GM12878 (cell line): Measurements from ENCODE around the gene ZNF646. TPM values are rescaled to one million over a fixed set of nuclear protein-coding genes. Genes with fewer than 3 reads are reported as not detected.

Source experiments
- ATAC-seq: fragments of 200-7000 bp; cut with Tn5 transposase; 3 replicates; pipeline ENCODE4 v1.9.1; 2020; ENCODE audit warnings: mild to moderate bottlenecking, moderate library complexity
- BruUV-seq: library from RNA; stranded (reverse); fragments of 400-500 nt; replicated peaks from 2 replicates; lab custom pipeline; 2021; lab: Mats Ljungman, UMichigan
- CTCF ChIA-PET: fragments of 300-600 bp; sonication (Branson Sonifier 250); formaldehyde crosslinking; extraction: SDS; loops from one replicate; lab custom pipeline; 2021; ENCODE audit warnings: inconsistent platforms; lab: Yijun Ruan, JAX
- POLR2A ChIA-PET: fragments of 350-600 bp; formaldehyde crosslinking; extraction: SDS; loops from one replicate; lab custom pipeline; 2021; ENCODE audit warnings: inconsistent platforms; lab: Charles Lee
- RAD21 ChIA-PET: fragments of 300-600 bp; sonication (Branson Sonifier 250); formaldehyde crosslinking; loops from one replicate; lab custom pipeline; 2023; ENCODE audit warnings: antibody characterized with exemption; ENCODE audit not compliant: unreplicated experiment; lab: Charles Lee
- SMC1A ChIA-PET: fragments of 300-600 bp; sonication (Branson Sonifier 250); formaldehyde crosslinking; loops from one replicate; lab custom pipeline; 2023; ENCODE audit not compliant: unreplicated experiment, uncharacterized antibody; lab: Charles Lee
- DNase-seq: peaks from one replicate; pipeline ENCODE4 v3.0.0-alpha.2; 2011; ENCODE audit warnings: low read depth, low spot score
- FAIRE-seq: peaks from 3 replicates; lab custom pipeline; 2011; peaks lifted over from hg19 to GRCh38; lab: Jason Lieb, UNC
- H2AFZ ChIP-seq: 2 replicates; pipeline ENCODE4 v1.6.0; 2011; ENCODE audit warnings: low read depth, low read length, control low read depth; ENCODE audit not compliant: control insufficient read depth
- H3K27ac ChIP-seq: 2 replicates; pipeline ENCODE4 v1.5.1; 2011; ENCODE audit warnings: control low read depth; ENCODE audit not compliant: control insufficient read depth, insufficient read depth
- H3K27me3 ChIP-seq, 2 experiments: replicated peaks in 1 of 2; 2 replicates each; pipeline versions ENCODE4 v1.6.0 to v1.6.1; 2011; ENCODE audit warnings: low read length in 1 of 2; ENCODE audit not compliant: control insufficient read depth in 2 of 2, insufficient read depth in 2 of 2
- H3K36me3 ChIP-seq, 2 experiments: 2 replicates each; pipeline ENCODE4 v1.5.1; 2011; ENCODE audit warnings: low read length in 1 of 2; ENCODE audit not compliant: control insufficient read depth in 2 of 2, insufficient read depth in 2 of 2
- H3K4me1 ChIP-seq: 2 replicates; pipeline ENCODE4 v1.6.1; 2011; ENCODE audit warnings: mild to moderate bottlenecking, low read length, moderate library complexity, mixed read lengths; ENCODE audit not compliant: control insufficient read depth, insufficient read depth
- H3K4me2 ChIP-seq: 2 replicates; pipeline ENCODE4 v1.6.0; 2011; ENCODE audit warnings: control low read depth; ENCODE audit not compliant: control insufficient read depth, insufficient read depth
- H3K4me3 ChIP-seq: fragments of 200-600 bp; sonication (generic); 2 replicates; pipeline ENCODE4 v1.5.1; 2016
- H3K79me2 ChIP-seq: 2 replicates; pipeline ENCODE4 v1.6.0; 2011; ENCODE audit warnings: low read length; ENCODE audit not compliant: control insufficient read depth, insufficient read depth
- H3K9ac ChIP-seq: 2 replicates; pipeline ENCODE4 v1.8.0; 2011; ENCODE audit warnings: low read length, control low read depth, mixed read lengths; ENCODE audit not compliant: control insufficient read depth, insufficient read depth
- H3K9me3 ChIP-seq: replicated peaks from 3 replicates; pipeline ENCODE4 v1.5.1; 2011; ENCODE audit warnings: mild to moderate bottlenecking, low read length; ENCODE audit not compliant: control insufficient read depth, insufficient read depth
- H4K20me1 ChIP-seq: 2 replicates; pipeline ENCODE4 v1.6.0; 2011; ENCODE audit not compliant: control insufficient read depth, insufficient read depth
- BCL11A ChIP-seq: IDR thresholded peaks from 2 replicates; pipeline ENCODE4 v1.6.1; 2011; ENCODE audit warnings: low read depth, low read length
- HCFC1 ChIP-seq: fragments of 150-350 bp; IDR thresholded peaks from 2 replicates; pipeline ENCODE4 v1.6.1; 2014; ENCODE audit warnings: low read length
- LARP7 ChIP-seq: fragments of 450-650 bp; IDR thresholded peaks from 2 replicates; pipeline ENCODE4 v1.6.1; 2017; ENCODE audit warnings: mild to moderate bottlenecking
- POLR2A ChIP-seq: IDR thresholded peaks from 2 replicates; pipeline ENCODE4 v1.6.1; 2011; ENCODE audit warnings: low read depth, mild to moderate bottlenecking, low read length
- SP1 ChIP-seq: IDR thresholded peaks from one replicate; pipeline ENCODE4 v1.6.1; 2011; ENCODE audit warnings: low read depth, low read length
- WGBS: methylation state at CpG from one replicate; pipeline ENCODE4 v1.1.6; 2016; ENCODE audit warnings: low lambda C conversion rate; ENCODE audit not compliant: insufficient replicate concordance, insufficient coverage; ENCODE audit errors: missing lambda C conversion rate; 5-methylcytosine and 5-hydroxymethylcytosine counted together
- in situ Hi-C: fragments of 300-500 bp; cut with MboI; formaldehyde crosslinking; loops from 9 replicates; pipeline ENCODE4 v1.14.3; 2018; ENCODE audit warnings: mixed read lengths
- intact Hi-C: fragments of 100-400 bp; cut with micrococcal nuclease; formaldehyde crosslinking; loops from one replicate; pipeline ENCODE4 v1.14.2; 2022; ENCODE audit not compliant: unreplicated experiment
- polyA plus RNA-seq, 11 experiments: library from polyadenylated mRNA; depleted of rRNA in 4 of 11; unstranded in 6 of 11; stranded (reverse) in 5 of 11; fragments of >200 nt; fragmentation: Nextera tagmentation in 4 of 11; fragmentation: Illumina TruSeq in 1 of 11; extraction: Ambion mirVana in 4 of 11; extraction: Trizol in 1 of 11; gene quantifications; 1 replicate in 1 of 11; 2 replicates in 10 of 11; pipeline versions ENCODE4 v1.2.1 to v1.2.3, GENCODE V29; 2011 to 2016; ENCODE audit warnings: inconsistent platforms in 2 of 11, missing spikeins in 2 of 11, low read depth in 1 of 11
- total RNA-seq, 4 experiments: library from RNA; depleted of rRNA in 3 of 4; stranded (reverse); fragments of >200 nt in 3 of 4; fragmentation: Illumina TruSeq in 1 of 4; extraction: Trizol in 1 of 4; gene quantifications; 2 replicates each; pipeline versions ENCODE4 v1.2.1 to v1.2.3, GENCODE V29; 2013 to 2021
- TF ChIP-seq, protein P1 (sequence below): fragments of 450-650 bp; IDR thresholded peaks from 2 replicates; pipeline ENCODE4 v1.6.1; 2016; ENCODE audit warnings: mild to moderate bottlenecking
- TF ChIP-seq, protein P2 (sequence below): IDR thresholded peaks from 2 replicates; pipeline ENCODE4 v1.6.1; 2011; ENCODE audit warnings: borderline replicate concordance, low read depth, mild to moderate bottlenecking, moderate library complexity, mixed read lengths, low read length; ENCODE audit not compliant: insufficient read depth; ENCODE audit errors: extremely low read length

ZNF646 gene
- total and polyA plus RNA-seq, 10 of the 15 experiments (the other 5 are each of a cell fraction or from before 2014, with no cell fraction given): 0.10 to 21.8 (median 6.4) TPM

DNA sequence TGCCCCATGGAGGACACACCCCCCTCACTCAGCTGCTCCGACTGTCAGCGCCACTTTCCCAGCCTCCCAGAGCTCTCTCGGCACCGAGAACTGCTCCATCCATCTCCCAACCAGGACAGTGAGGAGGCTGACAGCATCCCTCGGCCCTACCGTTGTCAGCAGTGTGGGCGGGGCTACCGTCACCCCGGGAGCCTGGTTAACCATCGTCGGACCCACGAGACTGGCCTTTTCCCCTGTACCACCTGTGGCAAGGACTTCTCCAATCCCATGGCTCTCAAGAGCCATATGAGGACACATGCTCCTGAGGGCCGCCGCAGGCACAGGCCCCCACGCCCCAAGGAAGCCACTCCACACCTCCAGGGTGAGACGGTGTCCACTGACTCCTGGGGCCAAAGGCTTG is 2.1 kb downstream of the ZNF646 start:
- BruUV-seq: no TSS peak
- Histone ChIP-seq H3K36me3 (peaks cover 8 to 14% of the 10 kb centered on the region in 2 experiments; a peak in 3 of 4 replicates), H3K27me3 (no peaks in the 10 kb centered on the region), H3K79me2 (peaks cover 40% of the 10 kb centered on the region), H2AFZ (no peak overlapping the region), H3K9ac (no peak overlapping the region), H3K9me3 (no peaks in the 10 kb centered on the region), H3K4me3 (no peak overlapping the region), H3K27ac (no peak overlapping the region), H3K4me2 (no peak overlapping the region), H4K20me1 (no peaks in the 10 kb centered on the region), H3K4me1 (peaks cover 3% of the 10 kb centered on the region; the same call in 1 of the 2 replicates)
- RAD21 ChIA-PET: no interaction called here
- POLR2A ChIA-PET: interaction anchor here (0.6 kb wide), 1 partner anchor 19 kb away, joined by 3 read pairs; no protein-coding TSS in a partner anchor
- CTCF ChIA-PET: interaction anchor here (1.2 to 2.2 kb wide), 2 partner anchors 16 to 122 kb away, joined by 4 to 5 read pairs; no protein-coding TSS in a partner anchor
- no peak for DNase-seq
- intact Hi-C loops: loop anchor here (10.0 kb wide), 1 partner anchor 82 kb away; no protein-coding TSS in a partner anchor
- SMC1A ChIA-PET: no interaction called here
- no peak for FAIRE-seq
- TF ChIP-seq HCFC1 (no peak), POLR2A (0 out of 2 replicates have a peak, but pooled peaks have one; percentile 44)
- 94% methylated on average over 16 of the region's 16 CpGs for WGBS
- ATAC-seq: no peak
- in situ Hi-C loops: no loop called here

DNA sequence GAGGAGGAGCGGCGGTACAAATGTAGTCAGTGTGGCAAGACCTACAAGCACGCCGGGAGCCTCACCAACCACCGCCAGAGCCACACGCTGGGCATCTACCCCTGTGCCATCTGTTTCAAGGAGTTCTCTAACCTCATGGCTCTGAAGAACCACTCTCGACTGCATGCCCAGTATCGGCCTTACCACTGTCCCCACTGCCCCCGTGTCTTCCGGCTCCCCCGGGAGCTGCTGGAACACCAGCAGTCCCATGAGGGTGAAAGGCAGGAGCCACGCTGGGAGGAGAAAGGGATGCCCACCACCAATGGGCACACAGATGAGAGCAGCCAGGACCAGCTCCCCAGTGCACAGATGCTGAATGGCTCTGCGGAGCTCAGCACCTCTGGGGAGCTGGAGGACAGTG is 2.8 kb downstream of the ZNF646 start:
- POLR2A ChIA-PET: no interaction called here
- H3K36me3 ChIP-seq: peaks cover 8 to 14% of the 10 kb centered on the region in 2 experiments; a peak in 3 of 4 replicates
- SMC1A ChIA-PET: no interaction called here

More for the DNA sequence above, 2.8 kb downstream of the ZNF646 start:
- Histone ChIP-seq H3K9me3 (no peaks in the 10 kb centered on the region), H3K9ac (no peak overlapping the region), H3K79me2 (peaks cover 33% of the 10 kb centered on the region), H3K27me3 (no peaks in the 10 kb centered on the region), H3K4me2 (no peak overlapping the region), H2AFZ (no peak overlapping the region), H3K4me3 (no peak overlapping the region), H3K4me1 (no peaks in the 10 kb centered on the region; the same call in 1 of the 2 replicates), H4K20me1 (no peaks in the 10 kb centered on the region), H3K27ac (no peak overlapping the region)
- in situ Hi-C loops (no loop called here), intact Hi-C loops (loop anchor here (10.0 kb wide), 1 partner anchor 82 kb away; no protein-coding TSS in a partner anchor)
- ChIA-PET CTCF (interaction anchor here (0.6 kb wide), 2 partner anchors 92 to 104 kb away, joined by 3 to 5 read pairs; no protein-coding TSS in a partner anchor), RAD21 (no interaction called here)
- no peak for TF ChIP-seq SP1
- no peak for TF ChIP-seq LARP7
- TF ChIP-seq, protein P1, sequence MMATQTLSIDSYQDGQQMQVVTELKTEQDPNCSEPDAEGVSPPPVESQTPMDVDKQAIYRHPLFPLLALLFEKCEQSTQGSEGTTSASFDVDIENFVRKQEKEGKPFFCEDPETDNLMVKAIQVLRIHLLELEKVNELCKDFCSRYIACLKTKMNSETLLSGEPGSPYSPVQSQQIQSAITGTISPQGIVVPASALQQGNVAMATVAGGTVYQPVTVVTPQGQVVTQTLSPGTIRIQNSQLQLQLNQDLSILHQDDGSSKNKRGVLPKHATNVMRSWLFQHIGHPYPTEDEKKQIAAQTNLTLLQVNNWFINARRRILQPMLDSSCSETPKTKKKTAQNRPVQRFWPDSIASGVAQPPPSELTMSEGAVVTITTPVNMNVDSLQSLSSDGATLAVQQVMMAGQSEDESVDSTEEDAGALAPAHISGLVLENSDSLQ: no peak
- no peak for TF ChIP-seq BCL11A
- TF ChIP-seq, protein P2, sequence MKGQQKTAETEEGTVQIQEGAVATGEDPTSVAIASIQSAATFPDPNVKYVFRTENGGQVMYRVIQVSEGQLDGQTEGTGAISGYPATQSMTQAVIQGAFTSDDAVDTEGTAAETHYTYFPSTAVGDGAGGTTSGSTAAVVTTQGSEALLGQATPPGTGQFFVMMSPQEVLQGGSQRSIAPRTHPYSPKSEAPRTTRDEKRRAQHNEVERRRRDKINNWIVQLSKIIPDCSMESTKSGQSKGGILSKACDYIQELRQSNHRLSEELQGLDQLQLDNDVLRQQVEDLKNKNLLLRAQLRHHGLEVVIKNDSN: no peak
- FAIRE-seq (no peak), DNase-seq (no peak), ATAC-seq (no peak)
- WGBS: 97% methylated on average over 13 of the region's 13 CpGs
- BruUV-seq: no TSS peak
